Heart left ventricle (tissue), 16 donors: Measurements from ENCODE around the gene SLCO3A1. TPM values are rescaled to one million over a fixed set of nuclear protein-coding genes. Genes with fewer than 3 reads are reported as not detected.

Source experiments
- ATAC-seq, 4 donors: fragments of 200-7000 bp; cut with Tn5 transposase; one replicate each; pipeline ENCODE4 v1.9.1; 2020 to 2022; ENCODE audit warnings: moderate library complexity in 4 of 4, mild to moderate bottlenecking in 3 of 4, moderate number of reproducible peaks in 1 of 4
- DNase-seq, 5 donors: peaks; one replicate each; pipeline ENCODE4 v3.0.0-alpha.2; 2020
- H3K27ac ChIP-seq, 12 donors: fragments of 200-600 bp; sonication (generic) in 4 of 12; one replicate each; pipeline versions ENCODE4 v1.5.0 to v1.8.0; 2016 to 2022; ENCODE audit warnings: mild to moderate bottlenecking in 2 of 12
- H3K27me3 ChIP-seq, 9 donors: fragments of 200-600 bp; sonication (generic) in 2 of 9; one replicate each; pipeline versions ENCODE4 v1.5.1 to v1.8.0; 2016 to 2022; ENCODE audit warnings: mild to moderate bottlenecking in 3 of 9
- H3K36me3 ChIP-seq, 9 donors: fragments of 200-600 bp; sonication (generic) in 2 of 9; one replicate each; pipeline versions ENCODE4 v1.5.0 to v1.8.0; 2018 to 2022; ENCODE audit warnings: mild to moderate bottlenecking in 2 of 9
- H3K4me1 ChIP-seq, 12 donors: fragments of 200-600 bp; sonication (generic) in 4 of 12; one replicate each; pipeline versions ENCODE4 v1.5.0 to v1.8.0; 2016 to 2022; ENCODE audit warnings: mild to moderate bottlenecking in 3 of 12
- H3K4me3 ChIP-seq, 12 donors: fragments of 200-600 bp; sonication (generic) in 4 of 12; one replicate each; pipeline versions ENCODE4 v1.5.0 to v1.8.0; 2017 to 2022; ENCODE audit warnings: mild to moderate bottlenecking in 9 of 12, moderate library complexity in 4 of 12
- H3K9me3 ChIP-seq, 12 donors: fragments of 200-600 bp; sonication (generic) in 4 of 12; one replicate each; pipeline versions ENCODE4 v1.5.0 to v1.8.0; 2016 to 2022; ENCODE audit warnings: mild to moderate bottlenecking in 1 of 12
- CTCF ChIP-seq, 12 donors: fragments of 200-600 bp; sonication (generic) in 4 of 12; IDR thresholded peaks; one replicate each; pipeline versions ENCODE4 v1.5.0 to v1.8.0; 2018 to 2022; ENCODE audit warnings: antibody characterized with exemption in 12 of 12, mild to moderate bottlenecking in 5 of 12
- POLR2A ChIP-seq, 2 donors: fragments of 450-650 bp; IDR thresholded peaks; one replicate each; pipeline ENCODE4 v1.6.1; 2017; ENCODE audit warnings: antibody characterized with exemption in 2 of 2, mild to moderate bottlenecking in 2 of 2, moderate library complexity in 2 of 2
- WGBS, 4 donors: extraction: QIAGEN DNeasy Blood & Tissue Kit in 2 of 4; methylation state at CpG; one replicate each; pipeline versions ENCODE4 v1.1.5 to v1.1.7; 2013 to 2018; 5-methylcytosine and 5-hydroxymethylcytosine counted together
- intact Hi-C, 10 donors: fragments of 100-400 bp; cut with DNase I; formaldehyde crosslinking; loops; one replicate each; pipeline versions ENCODE4 v1.11.1 to v1.14.2; 2022
- polyA plus RNA-seq, 2 donors: library from polyadenylated mRNA; stranded (reverse); fragments of 200-250 nt; gene quantifications; one replicate each; pipeline ENCODE4 v1.2.3, GENCODE V29; 2013
- total RNA-seq, 9 donors: library from RNA; depleted of rRNA in 2 of 9; stranded (reverse); fragments of >200 nt in 2 of 9; fragmentation: NEBNext Ultra II Directional in 3 of 9; extraction: Animal tissue kit (Norgen Biotek cat#: 25700) in 3 of 9; gene quantifications; one replicate each; pipeline versions ENCODE4 v1.1.0 to v1.2.4, GENCODE V29; 2016 to 2023
- donor health status: ischemic (EF 13 %, LVEDD 7.1; RV severe dilation, severe dysfunction).
- donor health status: healthy with polysubstance abuse.
- donor health status: DM: no; HTN: yes; CAD: no.
- donor health status: DM: no; HTN: no; CAD: no.
- donor health status: ischemic (EF 25% LVEDD 6.9; RV normal size, moderate dysfunction).
- donor health status: ischemic (EF 25% LVEDD 5.7; RV mildly dilated, moderate dysfunction).
- donor health status: healthy.
- donor health status: DM: yes; HTN: yes; CAD: no.
- donor health status: ischemic (EF 35%, LVEDD 5.7; RV mildly dilated, moderate dysfunction).
- donor health status: nonischemic (EF 11% LVEDD 7.7; RV severe dilation, severe dysfunction).
- donor health status: DM: yes; HTN: yes; CAD: no.
- donor health status: PGD.
- donor health status: ischemic (EF 29% LVEDD 5.4; RV normal size, mild dysfunction).
- donor health status: nonischemic (EF 23%, LVEDD 6.1; RV moderate dilation, normal function).

The SLCO3A1 gene
- total and polyA plus RNA-seq, 11 donors = 26.3 to 64.2 (median 50.2) TPM

GRCh38 chr15:92100751-92101150, 247.2 kb downstream of the SLCO3A1 start:
- WGBS, 4 donors = 89 to 99% (median 92%) methylated on average over 2 of the region's 2 CpGs
- DNase-seq (no peak), ATAC-seq (no peak)
- no peak overlapping the region for H3K27ac ChIP-seq
- no peaks in the 10 kb centered on the region for H3K27me3 ChIP-seq
- no peaks in the 10 kb centered on the region for H3K9me3 ChIP-seq
- intact Hi-C loops = loop anchor here in 1 of 10 donors (10.0 kb wide), 1 partner anchor 94 kb away; no protein-coding TSS in a partner anchor
- H3K4me1 ChIP-seq = peaks cover 0 to 33% (median 11%) of the 10 kb centered on the region in 12 donors
- H3K36me3 ChIP-seq = peaks cover 0 to 39% (median 13%) of the 10 kb centered on the region in 9 donors
- TF ChIP-seq POLR2A (IDR thresholded peaks at IDR 0.05) (no peak), CTCF (IDR thresholded peaks at IDR 0.05) (no peak)
- H3K4me3 ChIP-seq = no peak overlapping the region

DNA sequence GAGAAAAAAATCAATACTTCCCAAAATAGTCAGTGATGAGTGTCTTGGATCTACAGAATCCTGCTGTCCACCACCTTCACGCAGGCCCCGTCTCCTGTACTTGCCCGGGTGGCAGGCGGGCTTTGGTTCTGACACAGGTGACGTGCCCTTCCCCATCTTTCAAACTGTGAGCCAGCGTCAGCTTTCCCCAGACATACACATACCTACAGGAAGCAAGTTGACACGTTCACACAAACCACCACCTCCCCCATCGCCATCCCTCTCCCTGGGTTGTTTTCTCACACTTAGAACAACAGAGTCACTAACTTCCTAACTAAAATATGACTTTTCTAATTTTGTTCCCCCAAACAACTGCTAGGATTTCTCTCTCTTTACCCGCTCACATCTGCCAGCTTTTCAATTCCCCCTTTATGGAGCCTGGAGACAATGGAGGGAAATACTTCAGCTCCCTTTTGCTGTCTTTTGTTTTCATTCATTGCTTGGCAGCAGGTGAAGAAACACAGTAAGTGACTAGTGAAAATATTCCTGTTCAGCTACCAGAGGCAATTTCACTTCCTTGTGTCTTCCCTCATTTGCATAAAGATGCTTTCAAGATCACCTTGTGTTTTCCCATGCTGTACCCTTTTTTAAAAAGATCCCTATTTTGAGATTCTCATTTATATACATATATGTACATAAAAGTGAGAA, 248.3 kb downstream of the SLCO3A1 start:
- DNase-seq (no peak), ATAC-seq (no peak)
- Histone ChIP-seq H3K4me1 (peaks cover 0 to 41% (median 13%) of the 10 kb centered on the region in 12 donors), H3K9me3 (no peaks in the 10 kb centered on the region), H3K36me3 (peaks cover 0 to 39% (median 5%) of the 10 kb centered on the region in 9 donors), H3K27ac (no peak overlapping the region), H3K27me3 (no peaks in the 10 kb centered on the region), H3K4me3 (no peak overlapping the region)
- intact Hi-C loops = loop anchor here in 1 of 10 donors (10.0 kb wide), 1 partner anchor 93 kb away; no protein-coding TSS in a partner anchor
- 79 to 93% (median 89%) methylated on average over 9 of the region's 9 CpGs for WGBS, 4 donors
- TF ChIP-seq CTCF (IDR thresholded peaks at IDR 0.05) = no peak
- no peak for TF ChIP-seq POLR2A (IDR thresholded peaks at IDR 0.05)

DNA sequence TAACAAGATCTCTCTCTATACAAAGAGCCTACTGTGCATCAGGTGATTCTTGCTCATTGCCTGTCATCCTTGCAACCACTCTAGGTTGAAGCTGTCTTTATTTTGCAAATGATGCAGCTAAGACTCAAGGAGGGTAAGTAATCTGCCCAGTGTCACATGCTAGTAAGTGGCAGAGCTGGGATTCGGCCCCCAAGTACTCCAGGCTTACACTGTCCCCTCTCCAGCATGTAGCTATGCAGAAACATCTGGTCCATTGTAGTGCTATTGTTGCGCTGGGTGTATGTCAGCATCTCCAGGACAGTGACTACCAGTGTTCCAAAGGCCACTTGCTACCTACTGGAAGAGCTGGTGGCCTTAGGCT, 248.9 kb downstream of the SLCO3A1 start:
- WGBS, 4 donors = 74 to 81% (median 76%) methylated on average over 2 of the region's 2 CpGs; no CpG with 5 or more reads in 1 of the 4 donors
- TF ChIP-seq POLR2A (IDR thresholded peaks at IDR 0.05) (no peak), CTCF (IDR thresholded peaks at IDR 0.05) (no peak)
- peaks cover 0 to 39% (median 13%) of the 10 kb centered on the region in 12 donors for H3K4me1 ChIP-seq
- no peaks in the 10 kb centered on the region for H3K27me3 ChIP-seq
- H3K27ac ChIP-seq = no peak overlapping the region
- H3K9me3 ChIP-seq = no peaks in the 10 kb centered on the region
- H3K4me3 ChIP-seq = no peak overlapping the region
- H3K36me3 ChIP-seq = peaks cover 0 to 43% (median 6%) of the 10 kb centered on the region in 9 donors
- DNase-seq (no peak), ATAC-seq (no peak)
- intact Hi-C loops = loop anchor here in 1 of 10 donors (10.0 kb wide), 1 partner anchor 92 kb away; no protein-coding TSS in a partner anchor

DNA sequence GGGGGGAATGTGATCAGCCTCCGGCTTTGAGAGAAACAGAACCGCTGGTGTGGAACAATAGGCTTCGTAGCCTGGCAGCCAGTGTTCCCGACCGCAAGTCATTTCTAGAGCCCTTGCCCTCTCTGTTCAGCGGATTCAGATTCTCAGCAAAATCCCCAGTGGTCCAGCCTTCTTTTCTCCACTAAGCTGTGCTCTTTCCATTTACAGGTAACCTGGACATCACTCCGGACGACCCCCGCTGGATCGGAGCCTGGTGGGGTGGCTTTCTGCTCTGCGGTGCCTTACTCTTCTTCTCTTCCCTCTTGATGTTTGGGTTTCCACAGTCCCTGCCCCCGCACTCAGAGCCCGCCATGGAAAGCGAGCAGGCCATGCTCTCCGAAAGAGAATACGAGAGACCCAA, 250.6 kb downstream of the SLCO3A1 start:
- Histone ChIP-seq H3K9me3 (no peaks in the 10 kb centered on the region), H3K4me3 (no peak overlapping the region), H3K4me1 (peaks cover 0 to 39% (median 6%) of the 10 kb centered on the region in 12 donors), H3K36me3 (peaks cover 0 to 49% (median 11%) of the 10 kb centered on the region in 9 donors), H3K27me3 (no peaks in the 10 kb centered on the region), H3K27ac (no peak overlapping the region)
- TF ChIP-seq POLR2A (IDR thresholded peaks at IDR 0.05) (no peak), CTCF (IDR thresholded peaks at IDR 0.05) (no peak)
- intact Hi-C loops = loop anchor here in 1 of 10 donors (10.0 kb wide), 1 partner anchor 91 kb away; no protein-coding TSS in a partner anchor
- 94 to 97% (median 95%) methylated on average over 16 of the region's 16 CpGs for WGBS, 4 donors
- DNase-seq = no peak
- no peak for ATAC-seq
